Keratinocyte (primary cell): ENCODE results near the gene AGAP1.

Source experiments
- CTCF ChIP-seq, 3 experiments: IDR thresholded peaks in 1 of 3; conservative IDR thresholded peaks in 1 of 3; optimal IDR thresholded peaks in 1 of 3; 2 replicates in 2 of 3; 3 replicates in 1 of 3; pipeline versions ENCODE3 to v1.5.1; 2011; ENCODE audit warnings: low read length in 3 of 3, mild to moderate bottlenecking in 3 of 3, moderate library complexity in 2 of 3, control low read depth in 1 of 3, inconsistent platforms in 1 of 3; ENCODE audit not compliant: insufficient read depth in 2 of 3; ENCODE audit errors: extremely low read depth in 1 of 3
- EZH2 ChIP-seq: IDR thresholded peaks from one replicate; pipeline ENCODE4 v1.6.1; 2012; ENCODE audit warnings: inconsistent platforms, mild to moderate bottlenecking, low read length, moderate library complexity

GRCh38 chr2:235529621-235530020, 35.8 kb downstream of the AGAP1 start:
- no peak for TF ChIP-seq CTCF (optimal IDR thresholded peaks at IDR 0.05 in 1 of 3, IDR thresholded peaks at IDR 0.05 in 1 of 3, conservative IDR thresholded peaks at IDR 0.05 in 1 of 3; ENCODE audit: extremely low read depth in 1 of 3, insufficient read depth in 2 of 3, low read length in 3 of 3)
- TF ChIP-seq EZH2: no peak
